ENCODE data around the gene TBC1D22A.

DNA sequence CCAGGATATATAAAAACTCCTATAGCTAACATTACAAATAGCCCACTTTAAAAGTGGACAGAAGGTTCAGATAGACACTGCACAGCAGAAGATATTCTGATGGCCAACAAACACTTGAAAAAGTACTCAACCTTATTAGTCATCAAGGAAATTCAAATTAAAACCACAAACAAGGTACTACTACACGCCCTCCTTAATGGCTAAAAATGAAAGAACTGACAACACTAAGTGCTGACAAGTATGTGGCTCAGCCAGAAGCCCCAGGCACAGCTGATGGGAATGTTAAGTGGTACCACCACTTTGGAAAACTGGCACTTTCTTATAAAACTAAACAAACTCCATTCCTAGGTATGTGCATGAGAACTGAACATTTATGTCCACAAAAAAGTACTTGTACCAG is 320.1 kb downstream of the TBC1D22A start:
- TF ChIP-seq, protein P1, sequence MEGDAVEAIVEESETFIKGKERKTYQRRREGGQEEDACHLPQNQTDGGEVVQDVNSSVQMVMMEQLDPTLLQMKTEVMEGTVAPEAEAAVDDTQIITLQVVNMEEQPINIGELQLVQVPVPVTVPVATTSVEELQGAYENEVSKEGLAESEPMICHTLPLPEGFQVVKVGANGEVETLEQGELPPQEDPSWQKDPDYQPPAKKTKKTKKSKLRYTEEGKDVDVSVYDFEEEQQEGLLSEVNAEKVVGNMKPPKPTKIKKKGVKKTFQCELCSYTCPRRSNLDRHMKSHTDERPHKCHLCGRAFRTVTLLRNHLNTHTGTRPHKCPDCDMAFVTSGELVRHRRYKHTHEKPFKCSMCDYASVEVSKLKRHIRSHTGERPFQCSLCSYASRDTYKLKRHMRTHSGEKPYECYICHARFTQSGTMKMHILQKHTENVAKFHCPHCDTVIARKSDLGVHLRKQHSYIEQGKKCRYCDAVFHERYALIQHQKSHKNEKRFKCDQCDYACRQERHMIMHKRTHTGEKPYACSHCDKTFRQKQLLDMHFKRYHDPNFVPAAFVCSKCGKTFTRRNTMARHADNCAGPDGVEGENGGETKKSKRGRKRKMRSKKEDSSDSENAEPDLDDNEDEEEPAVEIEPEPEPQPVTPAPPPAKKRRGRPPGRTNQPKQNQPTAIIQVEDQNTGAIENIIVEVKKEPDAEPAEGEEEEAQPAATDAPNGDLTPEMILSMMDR (IDR thresholded peaks at IDR 0.05) = no peak
- TF ChIP-seq EZH2phosphoT487 (IDR thresholded peaks at IDR 0.05) = no peak

Measured in neural progenitor cell (in vitro differentiated cells).